Measurements from ENCODE around the gene U2AF1L4. TPM values are rescaled to one million over a fixed set of nuclear protein-coding genes. Genes with fewer than 3 reads are reported as not detected.

The U2AF1L4 gene
- total and polyA plus RNA-seq, 10 of the 15 experiments (the other 5 are each of a cell fraction or from before 2014, with no cell fraction given): 7.9 to 21.6 (median 15.1) TPM

- WGBS (ENCODE audit: insufficient coverage, insufficient replicate concordance, low lambda C conversion rate, missing lambda C conversion rate): 79% methylated on average over 12 of the region's 13 CpGs
- intact Hi-C loops (cut with micrococcal nuclease; ENCODE audit: unreplicated experiment) (no loop called here), in situ Hi-C loops (cut with MboI) (no loop called here)
- BruUV-seq (replicated peaks): no TSS peak
- no peak overlapping the region for H2AFZ ChIP-seq (ENCODE audit: control insufficient read depth, low read depth, low read length)
- H3K27ac ChIP-seq (ENCODE audit: control insufficient read depth, insufficient read depth): no peak overlapping the region
- peaks cover 15% of the 10 kb centered on the region for H3K4me1 ChIP-seq (ENCODE audit: control insufficient read depth, insufficient read depth, low read length)
- FAIRE-seq (no peak), DNase-seq (ENCODE audit: low read depth, low spot score) (no peak), ATAC-seq (no peak)
- no peak overlapping the region for H3K9ac ChIP-seq (ENCODE audit: control insufficient read depth, insufficient read depth, low read length)
- POLR2A ChIA-PET: no interaction called here
- H4K20me1 ChIP-seq (ENCODE audit: control insufficient read depth, insufficient read depth): no peaks in the 10 kb centered on the region
- no peak overlapping the region for H3K4me2 ChIP-seq (ENCODE audit: control insufficient read depth, insufficient read depth)
- SMC1A ChIA-PET (ENCODE audit: uncharacterized antibody, unreplicated experiment): no interaction called here
- TF ChIP-seq MTA2 (IDR thresholded peaks at IDR 0.05; ENCODE audit: low read depth): no peak
- H3K27me3 ChIP-seq (replicated peaks in 1 of 2; ENCODE audit: control insufficient read depth in 2 of 2, insufficient read depth in 2 of 2, low read length in 1 of 2): no peaks in the 10 kb centered on the region
- no peaks in the 10 kb centered on the region for H3K9me3 ChIP-seq (replicated peaks; ENCODE audit: control insufficient read depth, insufficient read depth, low read length)
- CTCF ChIA-PET: no interaction called here
- no peak overlapping the region for H3K4me3 ChIP-seq
- peaks cover 11% of the 10 kb centered on the region for H3K79me2 ChIP-seq (ENCODE audit: control insufficient read depth, insufficient read depth, low read length)
- peaks cover 0 to 2% of the 10 kb centered on the region in 2 experiments; a peak in 2 of 4 replicates for H3K36me3 ChIP-seq (ENCODE audit: control insufficient read depth in 2 of 2, insufficient read depth in 2 of 2, low read length in 1 of 2)
- RAD21 ChIA-PET (ENCODE audit: unreplicated experiment): no interaction called here
Observed at GRCh38 chr19:35754370-35755130, 9.3 kb upstream of the U2AF1L4 start.

- DNase-seq (ENCODE audit: low read depth, low spot score) (no peak), FAIRE-seq (no peak), ATAC-seq (no peak)
- Histone ChIP-seq H3K36me3 (ENCODE audit: control insufficient read depth in 2 of 2, insufficient read depth in 2 of 2, low read length in 1 of 2) (peaks cover 0 to 2% of the 10 kb centered on the region in 2 experiments; a peak in 2 of 4 replicates), H3K27ac (ENCODE audit: control insufficient read depth, insufficient read depth) (no peak overlapping the region), H3K79me2 (ENCODE audit: control insufficient read depth, insufficient read depth, low read length) (peaks cover 7% of the 10 kb centered on the region), H3K4me2 (ENCODE audit: control insufficient read depth, insufficient read depth) (no peak overlapping the region), H4K20me1 (ENCODE audit: control insufficient read depth, insufficient read depth) (no peaks in the 10 kb centered on the region), H3K9ac (ENCODE audit: control insufficient read depth, insufficient read depth, low read length) (no peak overlapping the region), H3K9me3 (replicated peaks; ENCODE audit: control insufficient read depth, insufficient read depth, low read length) (no peaks in the 10 kb centered on the region), H3K4me1 (ENCODE audit: control insufficient read depth, insufficient read depth, low read length) (peaks cover 12% of the 10 kb centered on the region), H3K4me3 (no peak overlapping the region), H2AFZ (ENCODE audit: control insufficient read depth, low read depth, low read length) (no peak overlapping the region), H3K27me3 (replicated peaks in 1 of 2; ENCODE audit: control insufficient read depth in 2 of 2, insufficient read depth in 2 of 2, low read length in 1 of 2) (no peaks in the 10 kb centered on the region)
- BruUV-seq (replicated peaks): no TSS peak
- ChIA-PET CTCF (no interaction called here), RAD21 (ENCODE audit: unreplicated experiment) (no interaction called here), POLR2A (no interaction called here), SMC1A (ENCODE audit: uncharacterized antibody, unreplicated experiment) (no interaction called here)
- intact Hi-C loops (cut with micrococcal nuclease; ENCODE audit: unreplicated experiment) (no loop called here), in situ Hi-C loops (cut with MboI) (no loop called here)
- no peak for TF ChIP-seq ESRRA (IDR thresholded peaks at IDR 0.05; ENCODE audit: low read length)
- TF ChIP-seq, protein P1, sequence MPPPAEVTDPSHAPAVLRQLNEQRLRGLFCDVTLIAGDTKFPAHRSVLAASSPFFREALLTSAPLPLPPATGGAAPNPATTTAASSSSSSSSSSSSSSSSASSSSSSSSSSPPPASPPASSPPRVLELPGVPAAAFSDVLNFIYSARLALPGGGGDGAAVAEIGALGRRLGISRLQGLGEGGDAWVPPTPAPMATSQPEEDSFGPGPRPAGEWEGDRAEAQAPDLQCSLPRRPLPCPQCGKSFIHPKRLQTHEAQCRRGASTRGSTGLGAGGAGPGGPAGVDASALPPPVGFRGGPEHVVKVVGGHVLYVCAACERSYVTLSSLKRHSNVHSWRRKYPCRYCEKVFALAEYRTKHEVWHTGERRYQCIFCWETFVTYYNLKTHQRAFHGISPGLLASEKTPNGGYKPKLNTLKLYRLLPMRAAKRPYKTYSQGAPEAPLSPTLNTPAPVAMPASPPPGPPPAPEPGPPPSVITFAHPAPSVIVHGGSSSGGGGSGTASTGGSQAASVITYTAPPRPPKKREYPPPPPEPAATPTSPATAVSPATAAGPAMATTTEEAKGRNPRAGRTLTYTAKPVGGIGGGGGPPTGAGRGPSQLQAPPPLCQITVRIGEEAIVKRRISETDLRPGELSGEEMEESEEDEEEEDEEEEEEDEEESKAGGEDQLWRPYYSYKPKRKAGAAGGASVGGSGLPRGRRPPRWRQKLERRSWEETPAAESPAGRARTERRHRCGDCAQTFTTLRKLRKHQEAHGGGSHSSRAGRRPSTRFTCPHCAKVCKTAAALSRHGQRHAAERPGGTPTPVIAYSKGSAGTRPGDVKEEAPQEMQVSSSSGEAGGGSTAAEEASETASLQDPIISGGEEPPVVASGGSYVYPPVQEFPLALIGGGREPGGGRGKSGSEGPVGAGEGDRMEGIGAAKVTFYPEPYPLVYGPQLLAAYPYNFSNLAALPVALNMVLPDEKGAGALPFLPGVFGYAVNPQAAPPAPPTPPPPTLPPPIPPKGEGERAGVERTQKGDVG (CRISPR knock-in tag; IDR thresholded peaks at IDR 0.05): no peak
- WGBS (ENCODE audit: insufficient coverage, insufficient replicate concordance, low lambda C conversion rate, missing lambda C conversion rate): 89% methylated on average over 20 of the region's 20 CpGs
Observed at GRCh38 chr19:35753634-35754369, 8.6 kb upstream of the U2AF1L4 start.

All from GM12878 (cell line).